KOPT-K1 (cell line): ENCODE measurements around the gene SH3GL3.

Experiments used
- H3K27ac ChIP-seq: fragments of 200-600 bp; sonication (generic); 2 replicates; pipeline ENCODE4 v1.5.1; 2016; ENCODE audit warnings: antibody characterized with exemption, mild to moderate bottlenecking, low read depth, low read length; ENCODE audit not compliant: poor library complexity, severe bottlenecking
- H3K36me3 ChIP-seq: fragments of 200-600 bp; sonication (generic); 2 replicates; pipeline ENCODE4 v1.5.1; 2017; ENCODE audit warnings: antibody characterized with exemption, mild to moderate bottlenecking, low read length, moderate library complexity; ENCODE audit not compliant: insufficient read depth
- H3K9me3 ChIP-seq: fragments of 200-600 bp; sonication (generic); 2 replicates; pipeline ENCODE4 v1.5.1; 2017; ENCODE audit warnings: antibody characterized with exemption, low read length, mild to moderate bottlenecking; ENCODE audit not compliant: insufficient read depth, poor library complexity, severe bottlenecking

SH3GL3 gene

GRCh38 chr15:83659417-83659812 is 212.3 kb downstream of the SH3GL3 start:
- H3K27ac ChIP-seq, result no peak overlapping the region
- H3K36me3 ChIP-seq, result no peaks in the 10 kb centered on the region
- H3K9me3 ChIP-seq, result no peaks in the 10 kb centered on the region

- no peak overlapping the region for H3K27ac ChIP-seq
- H3K36me3 ChIP-seq, result no peaks in the 10 kb centered on the region
- H3K9me3 ChIP-seq, result no peaks in the 10 kb centered on the region
These were observed 218.3 kb downstream of the SH3GL3 start for GRCh38 chr15:83665480-83665879.
